ENCODE data around the gene HTRA3. TPM values are rescaled to one million over a fixed set of nuclear protein-coding genes. Genes with fewer than 3 reads are reported as not detected.

HTRA3 gene
- total and polyA plus RNA-seq, 4 donors, result 0.36 to 1.2 (median 1.1) TPM

- TF ChIP-seq ATF3 (IDR thresholded peaks at IDR 0.05), result no peak
- no peak for TF ChIP-seq RAD21 (IDR thresholded peaks at IDR 0.05)
- TF ChIP-seq, protein P1, sequence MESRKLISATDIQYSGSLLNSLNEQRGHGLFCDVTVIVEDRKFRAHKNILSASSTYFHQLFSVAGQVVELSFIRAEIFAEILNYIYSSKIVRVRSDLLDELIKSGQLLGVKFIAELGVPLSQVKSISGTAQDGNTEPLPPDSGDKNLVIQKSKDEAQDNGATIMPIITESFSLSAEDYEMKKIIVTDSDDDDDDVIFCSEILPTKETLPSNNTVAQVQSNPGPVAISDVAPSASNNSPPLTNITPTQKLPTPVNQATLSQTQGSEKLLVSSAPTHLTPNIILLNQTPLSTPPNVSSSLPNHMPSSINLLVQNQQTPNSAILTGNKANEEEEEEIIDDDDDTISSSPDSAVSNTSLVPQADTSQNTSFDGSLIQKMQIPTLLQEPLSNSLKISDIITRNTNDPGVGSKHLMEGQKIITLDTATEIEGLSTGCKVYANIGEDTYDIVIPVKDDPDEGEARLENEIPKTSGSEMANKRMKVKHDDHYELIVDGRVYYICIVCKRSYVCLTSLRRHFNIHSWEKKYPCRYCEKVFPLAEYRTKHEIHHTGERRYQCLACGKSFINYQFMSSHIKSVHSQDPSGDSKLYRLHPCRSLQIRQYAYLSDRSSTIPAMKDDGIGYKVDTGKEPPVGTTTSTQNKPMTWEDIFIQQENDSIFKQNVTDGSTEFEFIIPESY (IDR thresholded peaks at IDR 0.05), result no peak
- no peak for TF ChIP-seq NR2F2 (IDR thresholded peaks at IDR 0.05)
- TF ChIP-seq REST (IDR thresholded peaks at IDR 0.05), result no peak
- TF ChIP-seq HNF4A (conservative IDR thresholded peaks at IDR 0.05), result no peak
- no peak for TF ChIP-seq MAX (IDR thresholded peaks at IDR 0.05)
- TF ChIP-seq GABPA (IDR thresholded peaks at IDR 0.05 in 1 of 2, conservative IDR thresholded peaks at IDR 0.05 in 1 of 2), result no peak
- TF ChIP-seq SP1 (IDR thresholded peaks at IDR 0.05), result no peak
- no peak for TF ChIP-seq FOXA2 (IDR thresholded peaks at IDR 0.05)
- TF ChIP-seq, protein P2, sequence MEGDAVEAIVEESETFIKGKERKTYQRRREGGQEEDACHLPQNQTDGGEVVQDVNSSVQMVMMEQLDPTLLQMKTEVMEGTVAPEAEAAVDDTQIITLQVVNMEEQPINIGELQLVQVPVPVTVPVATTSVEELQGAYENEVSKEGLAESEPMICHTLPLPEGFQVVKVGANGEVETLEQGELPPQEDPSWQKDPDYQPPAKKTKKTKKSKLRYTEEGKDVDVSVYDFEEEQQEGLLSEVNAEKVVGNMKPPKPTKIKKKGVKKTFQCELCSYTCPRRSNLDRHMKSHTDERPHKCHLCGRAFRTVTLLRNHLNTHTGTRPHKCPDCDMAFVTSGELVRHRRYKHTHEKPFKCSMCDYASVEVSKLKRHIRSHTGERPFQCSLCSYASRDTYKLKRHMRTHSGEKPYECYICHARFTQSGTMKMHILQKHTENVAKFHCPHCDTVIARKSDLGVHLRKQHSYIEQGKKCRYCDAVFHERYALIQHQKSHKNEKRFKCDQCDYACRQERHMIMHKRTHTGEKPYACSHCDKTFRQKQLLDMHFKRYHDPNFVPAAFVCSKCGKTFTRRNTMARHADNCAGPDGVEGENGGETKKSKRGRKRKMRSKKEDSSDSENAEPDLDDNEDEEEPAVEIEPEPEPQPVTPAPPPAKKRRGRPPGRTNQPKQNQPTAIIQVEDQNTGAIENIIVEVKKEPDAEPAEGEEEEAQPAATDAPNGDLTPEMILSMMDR (IDR thresholded peaks at IDR 0.05; ENCODE audit: low read depth, low read length, missing input control), result no peak
- TF ChIP-seq HNF4G (IDR thresholded peaks at IDR 0.05), result no peak
- TF ChIP-seq YY1 (IDR thresholded peaks at IDR 0.05), result no peak
- no peak for TF ChIP-seq JUND (IDR thresholded peaks at IDR 0.05)
- TF ChIP-seq FOXA1 (IDR thresholded peaks at IDR 0.05), result no peak
- Histone ChIP-seq H3K9ac (ENCODE audit: low read depth in 1 of 2, low read length in 2 of 2) (no peak overlapping the region), H3K4me3 (ENCODE audit: low read depth in 1 of 3, low read length in 3 of 3) (no peak overlapping the region), H3K27ac (ENCODE audit: low read depth in 1 of 2, low read length in 2 of 2) (peak overlapping the region in 1 of 2 donors; percentile 51), H3K9me3 (ENCODE audit: control insufficient read depth in 4 of 4, low read length in 3 of 4) (no peaks in the 10 kb centered on the region), H3K27me3 (ENCODE audit: control insufficient read depth in 4 of 4, insufficient read depth in 4 of 4, low read length in 3 of 4) (no peaks in the 10 kb centered on the region), H3K4me1 (ENCODE audit: control insufficient read depth in 4 of 4, insufficient read depth in 4 of 4, low read length in 3 of 4) (no peaks in the 10 kb centered on the region), H3K36me3 (ENCODE audit: control insufficient read depth in 4 of 4, insufficient read depth in 3 of 4, low read depth in 1 of 4, low read length in 3 of 4) (peaks cover 24 to 52% (median 38%) of the 10 kb centered on the region in 4 donors)
- WGBS, result 89% methylated on average over 7 of the region's 7 CpGs
- no peak for DNase-seq (ENCODE audit: low spot score)
Observed at GRCh38 chr4:8220661-8221450, 48.7 kb upstream of the HTRA3 start.

Data from liver (tissue), 9 donors.